Gastroesophageal sphincter (tissue), 4 donors: Measurements from ENCODE around the gene ARFGAP1. TPM values are rescaled to one million over a fixed set of nuclear protein-coding genes. Genes with fewer than 3 reads are reported as not detected.

Experiments
- ATAC-seq: fragments of 150-250 bp; one replicate; pipeline ENCODE4 v1.9.1; 2016; ENCODE audit warnings: mild to moderate bottlenecking, moderate library complexity
- H3K27ac ChIP-seq, 4 donors: fragments of 200-600 bp; sonication (generic) in 3 of 4; 1 replicate in 3 of 4; 2 replicates in 1 of 4; pipeline ENCODE4 v1.5.1; 2016 to 2019
- H3K27me3 ChIP-seq: fragments of 200-600 bp; sonication (generic); one replicate; pipeline ENCODE4 v1.5.1; 2019
- H3K36me3 ChIP-seq, 2 donors: fragments of 200-600 bp; sonication (generic); one replicate each; pipeline ENCODE4 v1.5.1; 2019; ENCODE audit warnings: control low read depth in 1 of 2
- H3K4me1 ChIP-seq, 3 donors: fragments of 200-600 bp; sonication (generic); 1 replicate in 2 of 3; 2 replicates in 1 of 3; pipeline ENCODE4 v1.5.1; 2016 to 2019; ENCODE audit warnings: control low read depth in 2 of 3
- H3K4me3 ChIP-seq, 2 donors: fragments of 200-600 bp; sonication (generic); one replicate each; pipeline ENCODE4 v1.5.1; 2019; ENCODE audit warnings: mild to moderate bottlenecking in 1 of 2, moderate library complexity in 1 of 2
- H3K9me3 ChIP-seq, 3 donors: fragments of 200-600 bp; sonication (generic); one replicate each; pipeline ENCODE4 v1.5.1; 2017 to 2019; ENCODE audit warnings: control low read depth in 2 of 3
- EP300 ChIP-seq: sonication (generic); formaldehyde crosslinking; IDR thresholded peaks from one replicate; pipeline ENCODE4 v1.6.1; 2017; ENCODE audit warnings: antibody characterized with exemption, mild to moderate bottlenecking
- POLR2A ChIP-seq, 2 donors: fragments of 450-650 bp; IDR thresholded peaks; one replicate each; pipeline ENCODE4 v1.6.1; 2017; ENCODE audit warnings: antibody characterized with exemption in 2 of 2, mild to moderate bottlenecking in 2 of 2, moderate library complexity in 1 of 2
- POLR2AphosphoS5 ChIP-seq: sonication (generic); formaldehyde crosslinking; IDR thresholded peaks from one replicate; pipeline ENCODE4 v1.6.1; 2017; ENCODE audit warnings: antibody characterized with exemption
- WGBS, 2 donors: methylation state at CpG; one replicate each; pipeline ENCODE4 v1.1.5; 2018; ENCODE audit warnings: low coverage in 1 of 2; 5-methylcytosine and 5-hydroxymethylcytosine counted together
- total RNA-seq, 4 donors: library from RNA; depleted of rRNA; stranded (reverse); fragments of >200 nt; gene quantifications; one replicate each; pipeline ENCODE4 v1.1.0, GENCODE V29; 2016
- TF ChIP-seq, protein P1 (sequence below), 4 experiments: fragments of 200-600 bp in 2 of 4; fragments of 450-650 bp in 2 of 4; sonication (generic) in 1 of 4; IDR thresholded peaks; one replicate each; pipeline ENCODE4 v1.5.1; 2017 to 2019; ENCODE audit warnings: antibody characterized with exemption in 4 of 4, mild to moderate bottlenecking in 2 of 4, moderate library complexity in 2 of 4

ARFGAP1 gene
- total RNA-seq, 4 donors from 2014 or later = 35.0 to 50.1 (median 45.2) TPM

DNA sequence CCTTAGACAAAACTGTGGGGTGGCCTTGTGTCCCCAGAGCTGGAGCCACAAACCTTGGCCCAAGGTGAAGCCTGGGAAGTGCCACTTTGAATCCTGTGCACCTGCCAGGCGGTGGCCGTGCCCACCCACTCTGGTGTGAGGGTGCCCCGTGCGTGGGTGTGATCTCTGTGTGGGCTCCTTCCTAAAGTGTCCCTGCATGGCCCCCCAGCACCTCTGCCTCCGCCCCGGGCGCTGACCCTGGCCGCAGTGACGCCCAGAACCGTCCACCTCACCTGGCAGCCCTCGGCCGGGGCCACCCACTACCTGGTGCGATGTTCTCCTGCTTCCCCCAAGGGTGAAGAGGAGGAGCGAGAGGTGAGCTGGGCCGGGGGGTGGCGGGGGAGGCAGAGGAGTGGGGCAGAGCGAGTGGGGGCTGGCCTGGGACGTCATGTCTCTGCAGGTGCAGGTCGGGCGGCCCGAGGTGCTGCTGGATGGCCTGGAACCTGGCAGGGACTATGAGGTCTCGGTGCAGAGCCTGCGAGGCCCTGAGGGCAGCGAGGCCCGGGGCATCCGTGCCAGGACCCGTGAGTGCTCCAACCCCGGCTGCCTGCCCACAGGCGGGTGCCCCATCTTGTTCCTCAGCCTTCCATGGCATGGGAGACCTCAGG lies 38.7 kb downstream of the ARFGAP1 start:
- TF ChIP-seq POLR2A (IDR thresholded peaks at IDR 0.05) (no peak), EP300 (no peak), POLR2AphosphoS5 (no peak)
- TF ChIP-seq, protein P1, sequence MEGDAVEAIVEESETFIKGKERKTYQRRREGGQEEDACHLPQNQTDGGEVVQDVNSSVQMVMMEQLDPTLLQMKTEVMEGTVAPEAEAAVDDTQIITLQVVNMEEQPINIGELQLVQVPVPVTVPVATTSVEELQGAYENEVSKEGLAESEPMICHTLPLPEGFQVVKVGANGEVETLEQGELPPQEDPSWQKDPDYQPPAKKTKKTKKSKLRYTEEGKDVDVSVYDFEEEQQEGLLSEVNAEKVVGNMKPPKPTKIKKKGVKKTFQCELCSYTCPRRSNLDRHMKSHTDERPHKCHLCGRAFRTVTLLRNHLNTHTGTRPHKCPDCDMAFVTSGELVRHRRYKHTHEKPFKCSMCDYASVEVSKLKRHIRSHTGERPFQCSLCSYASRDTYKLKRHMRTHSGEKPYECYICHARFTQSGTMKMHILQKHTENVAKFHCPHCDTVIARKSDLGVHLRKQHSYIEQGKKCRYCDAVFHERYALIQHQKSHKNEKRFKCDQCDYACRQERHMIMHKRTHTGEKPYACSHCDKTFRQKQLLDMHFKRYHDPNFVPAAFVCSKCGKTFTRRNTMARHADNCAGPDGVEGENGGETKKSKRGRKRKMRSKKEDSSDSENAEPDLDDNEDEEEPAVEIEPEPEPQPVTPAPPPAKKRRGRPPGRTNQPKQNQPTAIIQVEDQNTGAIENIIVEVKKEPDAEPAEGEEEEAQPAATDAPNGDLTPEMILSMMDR (IDR thresholded peaks at IDR 0.05) = no peak
- no peaks in the 10 kb centered on the region for H3K36me3 ChIP-seq
- H3K9me3 ChIP-seq = no peaks in the 10 kb centered on the region
- H3K27ac ChIP-seq = no peak overlapping the region
- no peak overlapping the region for H3K4me3 ChIP-seq
- H3K27me3 ChIP-seq = peaks cover 76% of the 10 kb centered on the region
- H3K4me1 ChIP-seq = peaks cover 0 to 21% (median 0%) of the 10 kb centered on the region in 3 donors
- ATAC-seq = no peak
- WGBS, 2 donors = no CpG with 5 or more reads among the region's 29 CpGs

GRCh38 chr20:63311833-63312243 lies 39.2 kb downstream of the ARFGAP1 start:
- ATAC-seq = no peak
- Histone ChIP-seq H3K27me3 (peaks cover 76% of the 10 kb centered on the region), H3K4me1 (peaks cover 0 to 21% (median 0%) of the 10 kb centered on the region in 3 donors)

GRCh38 chr20:63312273-63312672 lies 39.7 kb downstream of the ARFGAP1 start:
- peaks cover 0 to 21% (median 0%) of the 10 kb centered on the region in 3 donors for H3K4me1 ChIP-seq
- TF ChIP-seq, protein P1 (IDR thresholded peaks at IDR 0.05) = no peak
- no peak for TF ChIP-seq EP300
- TF ChIP-seq POLR2AphosphoS5 = no peak
- no peak for TF ChIP-seq POLR2A (IDR thresholded peaks at IDR 0.05)
- H3K27me3 ChIP-seq = peaks cover 74% of the 10 kb centered on the region
- no peak overlapping the region for H3K27ac ChIP-seq
- no peak for ATAC-seq
- WGBS, 2 donors = no CpG with 5 or more reads among the region's 9 CpGs
- no peak overlapping the region for H3K4me3 ChIP-seq
- no peaks in the 10 kb centered on the region for H3K36me3 ChIP-seq
- no peaks in the 10 kb centered on the region for H3K9me3 ChIP-seq

More at GRCh38 chr20:63311833-63312243, 39.2 kb downstream of the ARFGAP1 start:
- H3K9me3 ChIP-seq = no peaks in the 10 kb centered on the region
- no peaks in the 10 kb centered on the region for H3K36me3 ChIP-seq
- no CpG with 5 or more reads among the region's 18 CpGs for WGBS, 2 donors
- TF ChIP-seq, protein P1 (IDR thresholded peaks at IDR 0.05) = no peak
- no peak for TF ChIP-seq POLR2AphosphoS5
- TF ChIP-seq EP300 = no peak
- TF ChIP-seq POLR2A (IDR thresholded peaks at IDR 0.05) = no peak
- H3K4me3 ChIP-seq = no peak overlapping the region
- no peak overlapping the region for H3K27ac ChIP-seq

DNA sequence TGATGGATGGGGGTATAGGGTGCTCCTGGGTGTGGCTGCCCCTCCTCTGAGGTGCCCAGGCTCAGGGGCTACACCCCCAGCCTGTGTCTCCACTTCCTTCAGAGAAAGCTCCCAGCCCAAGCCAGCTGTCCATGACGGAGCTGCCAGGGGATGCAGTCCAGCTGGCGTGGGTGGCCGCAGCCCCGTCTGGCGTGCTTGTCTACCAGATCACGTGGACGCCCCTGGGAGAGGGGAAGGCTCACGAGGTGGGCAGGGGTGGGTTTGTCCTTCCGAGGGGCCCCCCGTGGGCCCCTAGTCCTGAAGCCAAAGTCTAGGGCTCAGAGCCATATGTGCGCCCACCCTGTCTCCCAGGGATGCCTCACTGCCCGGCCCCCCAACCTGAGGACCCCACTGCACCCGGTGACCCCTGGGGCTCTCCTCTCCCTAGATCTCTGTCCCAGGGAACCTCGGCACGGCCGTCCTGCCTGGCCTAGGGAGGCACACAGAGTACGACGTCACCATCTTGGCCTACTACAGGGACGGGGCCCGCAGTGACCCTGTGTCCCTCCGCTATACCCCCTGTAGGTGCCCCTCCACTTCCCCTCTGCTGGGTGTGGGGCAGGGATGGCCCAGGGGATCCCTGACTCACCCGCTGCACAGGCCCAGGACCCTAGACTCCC lies 40.2 kb downstream of the ARFGAP1 start:
- Histone ChIP-seq H3K9me3 (no peaks in the 10 kb centered on the region), H3K4me1 (peaks cover 0 to 21% (median 0%) of the 10 kb centered on the region in 3 donors), H3K36me3 (no peaks in the 10 kb centered on the region), H3K4me3 (no peak overlapping the region), H3K27ac (no peak overlapping the region), H3K27me3 (peaks cover 68% of the 10 kb centered on the region)
- ATAC-seq = no peak
- no CpG with 5 or more reads among the region's 22 CpGs for WGBS, 2 donors
- TF ChIP-seq POLR2A (IDR thresholded peaks at IDR 0.05) (no peak), POLR2AphosphoS5 (no peak), EP300 (no peak)
- TF ChIP-seq, protein P1 (IDR thresholded peaks at IDR 0.05) = no peak
